ENCODE measurements around the gene AGPAT2.

Gene AGPAT2

GRCh38 chr9:136665111-136665703 is 22.1 kb downstream of the AGPAT2 start:
- TF ChIP-seq, protein P1, sequence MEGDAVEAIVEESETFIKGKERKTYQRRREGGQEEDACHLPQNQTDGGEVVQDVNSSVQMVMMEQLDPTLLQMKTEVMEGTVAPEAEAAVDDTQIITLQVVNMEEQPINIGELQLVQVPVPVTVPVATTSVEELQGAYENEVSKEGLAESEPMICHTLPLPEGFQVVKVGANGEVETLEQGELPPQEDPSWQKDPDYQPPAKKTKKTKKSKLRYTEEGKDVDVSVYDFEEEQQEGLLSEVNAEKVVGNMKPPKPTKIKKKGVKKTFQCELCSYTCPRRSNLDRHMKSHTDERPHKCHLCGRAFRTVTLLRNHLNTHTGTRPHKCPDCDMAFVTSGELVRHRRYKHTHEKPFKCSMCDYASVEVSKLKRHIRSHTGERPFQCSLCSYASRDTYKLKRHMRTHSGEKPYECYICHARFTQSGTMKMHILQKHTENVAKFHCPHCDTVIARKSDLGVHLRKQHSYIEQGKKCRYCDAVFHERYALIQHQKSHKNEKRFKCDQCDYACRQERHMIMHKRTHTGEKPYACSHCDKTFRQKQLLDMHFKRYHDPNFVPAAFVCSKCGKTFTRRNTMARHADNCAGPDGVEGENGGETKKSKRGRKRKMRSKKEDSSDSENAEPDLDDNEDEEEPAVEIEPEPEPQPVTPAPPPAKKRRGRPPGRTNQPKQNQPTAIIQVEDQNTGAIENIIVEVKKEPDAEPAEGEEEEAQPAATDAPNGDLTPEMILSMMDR (IDR thresholded peaks at IDR 0.05; ENCODE audit: low read depth, low read length, missing control alignments) = no peak
- DNase-seq (ENCODE audit: low read depth) = no peak
- no peak overlapping the region; the same call in 1 of the 2 replicates for H3K4me3 ChIP-seq (ENCODE audit: low read depth, low read length)

- DNase-seq (ENCODE audit: low read depth) = no peak
- TF ChIP-seq, protein P1 (IDR thresholded peaks at IDR 0.05; ENCODE audit: low read depth, low read length, missing control alignments) = no peak
- no peak overlapping the region for H3K4me3 ChIP-seq (ENCODE audit: low read depth, low read length)
Observed at GRCh38 chr9:136664000-136664915, 23.0 kb downstream of the AGPAT2 start.

DNA sequence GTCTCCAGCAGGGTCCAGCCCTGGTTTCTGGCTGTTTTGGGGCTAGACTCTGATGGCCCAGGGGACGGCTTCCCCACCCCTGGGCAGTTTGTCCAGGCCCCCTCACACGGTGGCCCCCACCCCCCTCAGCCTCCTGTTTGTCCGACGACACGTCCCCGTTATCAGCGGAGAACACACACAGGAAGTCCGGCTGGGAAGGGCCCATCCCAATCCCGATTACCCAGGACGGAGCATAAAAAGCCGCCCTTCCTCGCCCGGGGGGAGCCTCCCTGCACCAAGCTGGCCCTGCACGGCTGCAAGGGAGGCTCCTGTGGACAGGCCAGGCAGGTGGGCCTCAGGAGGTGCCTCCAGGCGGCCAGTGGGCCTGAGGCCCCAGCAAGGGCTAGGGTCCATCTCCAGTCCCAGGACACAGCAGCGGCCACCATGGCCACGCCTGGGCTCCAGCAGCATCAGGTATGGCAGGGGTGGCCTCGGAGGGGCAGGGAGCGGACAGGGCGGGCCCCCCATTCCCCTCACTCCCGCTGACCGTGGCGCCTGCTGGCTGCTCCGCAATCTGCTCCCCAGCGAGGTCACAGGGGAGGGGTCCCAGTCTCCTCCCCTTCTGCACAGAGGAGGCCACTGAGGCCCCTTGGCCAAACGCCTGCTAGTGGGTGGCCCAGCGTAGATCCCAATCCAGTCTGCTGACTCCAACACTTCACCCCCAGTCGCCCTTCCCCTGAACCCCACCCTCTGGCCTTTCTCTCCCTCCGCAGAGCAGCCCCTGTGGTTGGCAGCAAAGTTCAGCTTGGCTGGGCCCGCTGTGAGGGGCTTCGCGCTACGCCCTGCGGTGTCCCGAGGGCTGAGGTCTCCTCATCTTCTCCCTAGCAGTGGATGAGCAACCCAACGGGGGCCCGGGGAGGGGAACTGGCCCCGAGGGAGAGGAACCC is 24.3 kb downstream of the AGPAT2 start, which contains the start of gene EGFL7:
EGFL7 (plus strand) TSS at position 261 of the 926 bp plus-strand sequence. CDS start 5,367 bp downstream, outside the sequence.
- H3K4me3 ChIP-seq (ENCODE audit: low read depth, low read length) = no peak within 1 kb of the TSS
- TF ChIP-seq, protein P1 (IDR thresholded peaks at IDR 0.05; ENCODE audit: low read depth, low read length, missing control alignments) = no peak
- DNase-seq (ENCODE audit: low read depth) = no peak

- H3K4me3 ChIP-seq (ENCODE audit: low read depth, low read length) = no peak overlapping the region
- DNase-seq (ENCODE audit: low read depth) = no peak
- TF ChIP-seq, protein P1 (IDR thresholded peaks at IDR 0.05; ENCODE audit: low read depth, low read length, missing control alignments) = no peak
Observed at GRCh38 chr9:136662326-136662655, 25.0 kb downstream of the AGPAT2 start.

DNA sequence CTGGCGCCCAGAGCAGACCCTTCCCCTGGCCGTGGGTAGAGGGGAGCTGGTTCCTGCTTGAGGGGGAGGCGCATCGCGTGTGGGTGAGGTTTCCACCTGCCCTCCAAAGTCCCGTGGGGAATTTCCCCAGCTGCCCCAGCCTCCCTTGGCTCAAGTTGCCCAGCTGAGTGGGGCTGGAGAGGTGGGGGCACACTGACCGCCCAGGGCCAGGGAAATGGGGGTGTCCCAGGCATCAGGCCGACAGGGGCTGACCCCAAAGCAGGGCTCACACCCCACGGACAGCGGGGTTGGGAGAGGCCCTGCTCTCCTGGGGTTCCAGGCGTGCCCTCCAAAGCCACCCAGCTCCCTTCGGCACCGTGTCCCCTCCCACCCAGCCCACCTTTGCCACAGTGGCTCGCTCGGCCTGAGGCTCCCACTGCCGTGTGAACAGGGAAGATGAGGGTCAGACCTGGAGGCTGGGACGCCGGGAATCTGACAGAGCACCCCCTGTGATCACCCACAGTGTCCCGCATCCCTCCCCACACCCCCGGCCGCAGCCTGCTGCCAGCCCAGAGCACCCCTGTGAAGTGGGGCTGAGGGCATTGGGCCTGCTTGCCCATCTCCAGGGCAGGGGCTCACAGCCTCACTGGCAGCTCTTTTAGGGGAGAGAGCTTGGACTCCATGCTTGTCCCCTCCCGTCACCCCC is 25.5 kb downstream of the AGPAT2 start:
- TF ChIP-seq, protein P1 (IDR thresholded peaks at IDR 0.05; ENCODE audit: low read depth, low read length, missing control alignments) = no peak
- DNase-seq (ENCODE audit: low read depth) = no peak
- H3K4me3 ChIP-seq (ENCODE audit: low read depth, low read length) = no peak overlapping the region

DNA sequence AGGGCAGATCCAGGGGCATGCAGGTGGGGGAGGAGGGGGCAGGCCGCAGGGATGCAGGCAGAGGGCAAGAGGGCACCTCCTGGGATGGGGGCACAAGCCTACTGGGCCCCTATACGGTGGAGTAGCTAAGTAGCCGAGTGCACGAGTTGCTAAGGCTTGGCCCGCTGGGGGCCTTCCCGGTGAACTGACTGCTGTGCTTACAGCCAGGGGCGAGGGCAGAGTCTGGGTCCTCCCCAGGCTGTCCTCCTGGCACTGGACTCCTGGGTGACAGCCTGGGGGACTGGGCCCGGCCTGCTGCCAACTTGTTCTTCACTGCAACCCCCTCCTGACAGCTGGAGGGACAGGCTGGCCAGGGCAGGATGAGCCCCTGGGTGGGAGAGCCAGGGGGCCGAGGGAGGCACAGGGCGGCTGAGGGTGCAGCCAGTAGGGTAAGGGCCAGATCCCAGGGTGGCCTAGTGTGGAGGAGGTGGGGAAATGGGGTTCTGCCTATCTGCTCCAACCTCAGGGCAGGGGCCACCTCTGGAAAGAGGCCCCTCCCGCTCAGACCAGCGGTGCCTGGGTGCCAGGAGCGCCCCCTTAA is 26.2 kb downstream of the AGPAT2 start:
- TF ChIP-seq, protein P1 (IDR thresholded peaks at IDR 0.05; ENCODE audit: low read depth, low read length, missing control alignments) = no peak
- DNase-seq (ENCODE audit: low read depth) = no peak
- no peak overlapping the region for H3K4me3 ChIP-seq (ENCODE audit: low read depth, low read length)
